Measurements from ENCODE around the gene STAT1.
"Not testable (repeated sequence)": the region's sequence is repeated elsewhere in the genome, so short reads cannot be mapped to it uniquely, and the experiment has no call there.

Gene STAT1

GRCh38 chr2:190979906-190980629 lies 33.9 kb downstream of the STAT1 start:
- no peak for DNase-seq

GRCh38 chr2:190978389-190979053 lies 35.5 kb downstream of the STAT1 start:
- no peak for DNase-seq

DNA sequence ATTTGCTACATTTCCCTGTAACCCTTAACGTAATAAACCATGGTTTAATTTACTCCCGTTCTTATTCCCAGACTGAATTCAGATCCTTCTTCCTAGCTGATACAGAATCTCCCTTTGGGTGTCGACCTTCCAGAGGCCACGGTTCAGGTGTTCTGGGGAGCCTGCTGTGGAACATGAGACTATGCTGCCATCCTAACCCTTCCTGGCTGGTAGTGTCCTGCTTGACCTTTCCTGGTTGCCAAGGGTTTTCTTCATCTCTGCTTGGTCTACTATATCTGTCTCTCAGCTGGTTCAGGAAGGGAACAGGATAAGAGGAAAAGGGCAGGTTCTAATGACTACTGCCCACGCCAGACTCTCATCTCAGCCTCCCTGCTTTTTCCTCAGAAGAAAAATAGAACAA lies 36.5 kb downstream of the STAT1 start:
- DNase-seq, result no peak

DNA sequence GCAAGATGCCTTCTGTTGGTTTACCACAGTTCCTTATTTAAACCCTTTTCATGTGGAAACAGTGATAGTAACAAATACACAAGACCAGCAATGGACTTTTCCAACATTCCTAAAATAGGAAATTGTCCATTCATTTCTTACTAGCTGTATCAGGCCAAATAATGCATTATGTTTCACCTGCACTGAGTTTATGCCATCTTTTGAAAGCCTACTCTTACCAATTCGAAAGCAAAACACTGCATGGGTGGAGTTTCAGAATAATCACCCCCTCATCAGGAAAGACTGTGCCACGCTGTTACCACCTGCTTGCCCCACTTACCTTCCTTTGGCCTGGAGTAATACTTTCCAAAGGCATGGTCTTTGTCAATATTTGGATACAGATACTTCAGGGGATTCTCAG lies 37.5 kb downstream of the STAT1 start:
- DNase-seq, result no peak

- no peak for DNase-seq
Observed at GRCh38 chr2:190974629-190975361, 39.2 kb downstream of the STAT1 start.

GRCh38 chr2:190973726-190974628 lies 40.0 kb downstream of the STAT1 start:
- DNase-seq, result no peak

- DNase-seq, result no peak
Observed at GRCh38 chr2:190973262-190973661, 40.7 kb downstream of the STAT1 start.

- no peak for DNase-seq
Observed at GRCh38 chr2:190972846-190973245, 41.1 kb downstream of the STAT1 start.

DNA sequence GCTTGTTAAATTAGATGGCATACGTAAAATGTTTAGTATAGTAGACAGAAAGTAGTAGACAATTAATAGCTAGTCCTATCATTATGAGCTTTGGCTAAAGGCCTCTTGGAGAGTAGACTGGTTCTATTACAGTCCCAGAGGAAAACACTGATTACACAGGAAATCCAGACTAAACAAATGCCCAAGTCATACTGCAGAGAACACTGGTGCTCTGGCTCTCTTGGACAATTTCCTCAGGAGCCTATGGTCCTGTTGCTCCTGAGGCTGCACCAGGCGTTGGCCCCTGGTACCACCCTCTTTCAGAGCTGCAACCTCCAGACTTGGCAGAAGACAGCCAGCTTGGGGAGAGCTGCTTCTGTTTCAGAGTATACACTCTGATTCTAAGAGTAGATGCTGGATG lies 41.8 kb downstream of the STAT1 start:
- DNase-seq, result no peak

- DNase-seq, result no peak
Observed at GRCh38 chr2:190970873-190971506, 43.0 kb downstream of the STAT1 start.

GRCh38 chr2:190970160-190970559 lies 43.8 kb downstream of the STAT1 start:
- DNase-seq, result no peak

DNA sequence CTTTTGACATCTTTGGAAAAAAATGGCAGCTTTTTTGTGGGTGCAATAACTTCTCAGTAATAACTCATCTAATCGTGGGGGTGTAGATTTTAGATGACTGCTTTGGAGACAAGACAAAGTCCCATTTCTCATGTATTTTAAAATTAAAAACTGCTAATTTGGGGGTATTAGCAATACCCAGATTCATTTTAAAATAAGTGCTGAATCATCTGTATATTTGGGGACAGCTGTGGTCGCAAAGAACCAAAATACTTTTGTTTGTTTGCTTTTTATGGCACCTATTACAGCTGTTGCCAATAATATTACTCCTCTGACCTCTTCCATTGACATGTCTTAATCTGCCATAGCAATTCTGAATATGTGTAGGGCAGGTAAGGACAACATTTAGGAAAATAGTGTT lies 45.4 kb downstream of the STAT1 start:
- DNase-seq, result no peak

GRCh38 chr2:190965580-190966222 lies 48.3 kb downstream of the STAT1 start:
- DNase-seq, result no peak

- no peak for DNase-seq
Observed at GRCh38 chr2:190964170-190964795, 49.7 kb downstream of the STAT1 start.

DNA sequence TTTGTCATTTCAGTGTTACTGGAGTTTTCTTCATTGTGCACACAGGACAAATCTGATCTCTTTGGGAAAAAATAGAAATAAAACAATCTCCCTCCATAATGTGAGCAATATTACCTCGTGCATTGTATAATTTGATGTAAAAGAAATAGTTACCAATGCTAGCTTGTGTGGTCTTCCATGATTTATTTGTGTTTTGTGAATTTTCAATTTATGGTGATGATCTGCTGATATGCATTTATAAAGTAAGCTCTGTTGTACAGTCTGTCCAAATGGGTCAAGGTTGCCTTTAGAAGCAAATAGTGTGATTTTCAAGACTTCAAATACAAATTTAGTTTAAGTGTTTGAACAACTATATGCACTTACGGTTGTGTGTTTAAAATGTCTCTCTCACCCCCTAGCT lies 50.9 kb downstream of the STAT1 start:
- no peak for DNase-seq

DNA sequence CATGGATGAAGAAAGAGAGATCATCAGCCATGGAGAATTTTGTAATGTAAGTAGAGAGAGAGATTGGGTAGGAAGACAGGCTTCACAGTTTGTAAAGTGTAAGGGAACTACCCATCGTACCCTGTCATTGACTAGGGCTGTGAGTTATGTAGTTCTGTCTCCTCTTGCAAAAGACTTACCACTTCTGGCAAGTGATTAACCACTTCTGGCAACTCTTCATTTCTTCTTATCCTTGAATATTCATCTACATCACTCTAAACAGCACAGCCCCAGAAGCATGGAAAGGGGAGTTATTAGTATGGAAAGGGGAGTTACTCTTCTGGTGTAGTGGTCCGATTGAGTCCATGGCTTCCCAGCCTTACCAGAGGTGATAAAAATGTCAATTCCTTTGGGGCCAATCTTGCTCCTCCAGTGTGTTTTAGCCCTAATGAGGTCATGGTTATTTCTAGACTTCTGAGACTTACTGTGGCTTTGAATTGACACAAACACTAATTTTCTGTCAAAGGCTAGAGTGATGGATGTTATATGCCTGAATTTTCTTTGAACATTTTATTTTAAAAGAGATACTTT lies 52.0 kb downstream of the STAT1 start:
- DNase-seq, result no peak

- not testable (repeated sequence) for DNase-seq
Observed at GRCh38 chr2:190961117-190961516, 52.9 kb downstream of the STAT1 start.

DNA sequence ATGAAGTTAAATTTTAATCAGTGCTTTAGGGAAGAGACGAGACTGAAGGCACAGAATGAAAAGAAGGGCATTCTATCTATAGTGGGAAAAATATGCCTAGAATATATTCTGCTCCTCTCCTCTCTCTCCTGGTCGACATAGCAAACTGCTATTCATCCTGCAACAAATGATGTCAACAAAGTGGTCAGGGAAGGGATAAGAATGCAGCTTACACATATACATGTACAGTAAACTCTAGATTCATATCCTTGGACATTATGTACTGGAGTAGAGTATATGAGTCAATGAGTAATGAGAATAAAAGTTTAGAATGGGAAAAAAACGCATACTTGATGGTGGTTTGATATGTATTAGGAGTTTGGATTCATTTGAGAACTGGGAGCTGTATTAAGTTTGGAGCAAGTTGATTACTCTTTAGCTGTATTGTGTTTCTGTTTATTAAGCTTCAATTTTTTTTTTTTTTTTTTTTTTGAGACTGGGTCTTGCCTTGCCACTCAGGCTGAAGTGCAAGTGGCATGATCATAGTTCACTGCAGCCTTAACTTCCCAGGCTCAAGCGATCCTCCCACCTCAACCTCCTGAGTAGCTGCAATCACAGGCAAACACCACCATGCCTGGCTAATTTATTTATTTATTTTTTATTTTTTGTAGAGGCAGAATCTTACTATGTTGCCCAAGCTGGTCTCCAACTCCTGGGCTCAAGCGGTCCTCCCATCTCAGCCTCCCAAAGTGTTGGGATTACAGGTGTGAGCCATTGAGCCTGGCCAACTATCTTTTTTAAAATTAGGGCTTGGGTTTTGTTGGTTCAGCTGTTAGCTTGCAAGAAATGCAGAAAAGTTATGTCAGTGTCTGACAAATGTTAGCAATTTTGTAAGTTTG lies 53.8 kb downstream of the STAT1 start:
- DNase-seq, result no peak

DNA sequence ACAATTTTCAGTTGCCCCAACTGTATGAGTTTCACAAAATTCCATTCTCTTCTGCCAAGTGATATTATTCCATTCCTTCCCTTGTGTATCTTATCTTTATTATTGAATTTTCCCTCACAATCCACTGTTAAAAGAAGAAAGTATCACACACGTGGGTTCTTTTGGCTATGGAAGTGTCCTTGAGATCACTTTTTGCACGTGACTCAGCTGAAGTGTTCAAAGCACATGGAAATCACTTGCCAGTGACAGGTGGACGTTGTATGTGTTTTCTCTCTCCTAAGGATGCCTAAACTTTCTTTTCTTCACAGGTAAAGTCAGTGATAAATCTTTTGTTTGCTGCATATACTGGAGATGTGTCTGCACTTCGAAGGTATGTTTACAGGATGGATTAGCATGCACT lies 60.7 kb downstream of the STAT1 start:
- no peak for DNase-seq

GRCh38 chr2:190950566-190950991 lies 63.4 kb downstream of the STAT1 start:
- DNase-seq, result no peak
